Right lobe of liver (tissue), 6 donors: Measurements from ENCODE around the gene LRRTM4. TPM values are rescaled to one million over a fixed set of nuclear protein-coding genes. Genes with fewer than 3 reads are reported as not detected.
A peak's percentile ranks its signal among the peaks of the same experiment; 100 is the strongest.

Experiments
- ATAC-seq, 4 donors: fragments of 200-7000 bp; cut with Tn5 transposase; one replicate each; pipeline ENCODE4 v1.9.1; 2020; ENCODE audit warnings: mild to moderate bottlenecking in 4 of 4, moderate library complexity in 4 of 4
- DNase-seq, 3 donors: peaks; one replicate each; pipeline ENCODE4 v3.0.0-alpha.2; 2020
- H3K27ac ChIP-seq, 3 donors: fragments of 200-600 bp; one replicate each; pipeline ENCODE4 v1.8.0; 2022
- H3K27me3 ChIP-seq, 2 donors: fragments of 200-600 bp; one replicate each; pipeline ENCODE4 v1.8.0; 2022
- H3K36me3 ChIP-seq, 4 donors: fragments of 200-600 bp; sonication (generic) in 1 of 4; one replicate each; pipeline versions ENCODE4 v1.5.1 to v1.8.0; 2017 to 2022; ENCODE audit warnings: control low read depth in 1 of 4
- H3K4me1 ChIP-seq, 4 donors: fragments of 200-600 bp; sonication (generic) in 1 of 4; one replicate each; pipeline versions ENCODE4 v1.5.1 to v1.8.0; 2017 to 2022; ENCODE audit warnings: control low read depth in 1 of 4
- H3K4me3 ChIP-seq, 3 donors: fragments of 200-600 bp; one replicate each; pipeline ENCODE4 v1.8.0; 2022
- H3K9me3 ChIP-seq, 4 donors: fragments of 200-600 bp; sonication (generic) in 1 of 4; one replicate each; pipeline versions ENCODE4 v1.5.1 to v1.8.0; 2017 to 2022; ENCODE audit warnings: control low read depth in 1 of 4
- POLR2A ChIP-seq: fragments of 450-650 bp; IDR thresholded peaks from one replicate; pipeline ENCODE4 v1.6.1; 2017; ENCODE audit warnings: antibody characterized with exemption, mild to moderate bottlenecking
- WGBS: methylation state at CpG from one replicate; pipeline ENCODE4 v1.1.6; 2018; ENCODE audit warnings: low coverage, low lambda C conversion rate; ENCODE audit not compliant: insufficient coverage; ENCODE audit errors: missing lambda C conversion rate; 5-methylcytosine and 5-hydroxymethylcytosine counted together
- intact Hi-C, 2 donors: fragments of 100-400 bp; cut with DNase I; formaldehyde crosslinking; loops; one replicate each; pipeline versions ENCODE4 v1.11.2 to v1.14.1; 2022
- total RNA-seq, 6 experiments: library from RNA; depleted of rRNA in 2 of 6; stranded (reverse); fragments of >200 nt in 2 of 6; fragmentation: NEBNext Ultra II Directional in 3 of 6; extraction: Animal tissue kit (Norgen Biotek cat#: 25700) in 3 of 6; gene quantifications; one replicate each; pipeline versions ENCODE4 v1.1.0 to v1.2.4, GENCODE V29; 2016 to 2023
- TF ChIP-seq, protein P1 (sequence below), 4 donors: fragments of 200-600 bp in 3 of 4; fragments of 450-650 bp in 1 of 4; IDR thresholded peaks; one replicate each; pipeline versions ENCODE4 v1.5.1 to v1.8.0; 2016 to 2022; ENCODE audit warnings: antibody characterized with exemption in 4 of 4, mild to moderate bottlenecking in 2 of 4
- donor health status: DM: no; HTN: yes; CAD: no.
- donor health status: DM: no; HTN: no; CAD: no.
- donor health status: DM: no; HTN: no; CAD: no.
- donor health status: DM: no; HTN: yes; CAD: no.
- donor health status: DM: no; HTN: yes; CAD: no.

LRRTM4 gene
- total RNA-seq, 6 experiments from 2014 or later, result 0.09 to 0.10 (median 0.09) TPM; not detected in 3

DNA sequence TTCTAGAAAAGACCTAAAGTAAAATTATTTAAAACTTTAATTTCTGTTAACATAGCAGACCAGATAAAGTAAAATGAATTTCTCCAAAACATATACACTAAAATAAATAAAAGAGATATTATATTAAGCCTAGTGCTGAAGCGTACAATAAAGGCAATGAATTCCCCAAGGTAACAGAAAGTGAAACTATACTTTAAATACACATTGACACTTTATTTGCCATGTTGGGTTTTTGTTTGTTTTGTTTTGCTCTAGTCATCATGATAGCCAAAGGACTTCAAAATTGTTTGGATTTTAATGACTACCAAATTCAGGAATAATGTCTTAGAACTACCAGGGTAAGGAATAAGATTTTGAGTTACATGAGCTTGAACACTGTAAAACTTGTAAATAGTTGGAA lies 413.3 kb downstream of the LRRTM4 start:
- ATAC-seq (peak; percentile 46 to 90 (median 68)), DNase-seq (no peak)
- WGBS, result 48% methylated on average over 1 of the region's 1 CpG
- TF ChIP-seq POLR2A, result no peak
- TF ChIP-seq, protein P1, sequence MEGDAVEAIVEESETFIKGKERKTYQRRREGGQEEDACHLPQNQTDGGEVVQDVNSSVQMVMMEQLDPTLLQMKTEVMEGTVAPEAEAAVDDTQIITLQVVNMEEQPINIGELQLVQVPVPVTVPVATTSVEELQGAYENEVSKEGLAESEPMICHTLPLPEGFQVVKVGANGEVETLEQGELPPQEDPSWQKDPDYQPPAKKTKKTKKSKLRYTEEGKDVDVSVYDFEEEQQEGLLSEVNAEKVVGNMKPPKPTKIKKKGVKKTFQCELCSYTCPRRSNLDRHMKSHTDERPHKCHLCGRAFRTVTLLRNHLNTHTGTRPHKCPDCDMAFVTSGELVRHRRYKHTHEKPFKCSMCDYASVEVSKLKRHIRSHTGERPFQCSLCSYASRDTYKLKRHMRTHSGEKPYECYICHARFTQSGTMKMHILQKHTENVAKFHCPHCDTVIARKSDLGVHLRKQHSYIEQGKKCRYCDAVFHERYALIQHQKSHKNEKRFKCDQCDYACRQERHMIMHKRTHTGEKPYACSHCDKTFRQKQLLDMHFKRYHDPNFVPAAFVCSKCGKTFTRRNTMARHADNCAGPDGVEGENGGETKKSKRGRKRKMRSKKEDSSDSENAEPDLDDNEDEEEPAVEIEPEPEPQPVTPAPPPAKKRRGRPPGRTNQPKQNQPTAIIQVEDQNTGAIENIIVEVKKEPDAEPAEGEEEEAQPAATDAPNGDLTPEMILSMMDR (IDR thresholded peaks at IDR 0.05), result no peak
- intact Hi-C loops, result no loop called here
- no peaks in the 10 kb centered on the region for H3K4me1 ChIP-seq
- peak overlapping the region in 1 of 3 donors; percentile 16 for H3K27ac ChIP-seq
- H3K36me3 ChIP-seq, result no peaks in the 10 kb centered on the region
- H3K4me3 ChIP-seq, result no peak overlapping the region
- H3K27me3 ChIP-seq, result no peaks in the 10 kb centered on the region
- no peaks in the 10 kb centered on the region for H3K9me3 ChIP-seq

DNA sequence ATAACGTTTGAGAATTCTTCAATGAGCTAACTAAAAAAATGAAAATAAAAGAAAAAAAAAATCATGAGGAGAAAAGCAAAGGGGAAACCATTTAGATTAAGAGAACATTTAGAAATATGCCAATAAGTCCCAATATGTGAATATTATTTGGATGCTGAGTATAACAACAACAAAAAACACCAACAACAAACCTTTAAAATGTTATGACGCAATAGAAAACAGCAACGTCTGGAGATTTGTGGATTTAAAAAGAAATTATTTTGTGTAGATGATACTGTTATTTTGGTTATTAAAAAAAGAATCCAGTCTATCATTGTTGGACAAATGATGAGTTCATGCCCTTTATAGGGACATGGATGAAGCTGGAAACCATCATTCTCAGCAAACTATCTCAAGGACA lies 417.2 kb downstream of the LRRTM4 start:
- no peaks in the 10 kb centered on the region for H3K4me1 ChIP-seq
- WGBS, result 57% methylated on average over 3 of the region's 3 CpGs
- H3K27ac ChIP-seq, result no peak overlapping the region
- ATAC-seq, result no peak
- DNase-seq, result no peak
- H3K36me3 ChIP-seq, result no peaks in the 10 kb centered on the region
- H3K27me3 ChIP-seq, result no peaks in the 10 kb centered on the region
- no peaks in the 10 kb centered on the region for H3K9me3 ChIP-seq
- H3K4me3 ChIP-seq, result no peak overlapping the region
- TF ChIP-seq, protein P1 (IDR thresholded peaks at IDR 0.05), result no peak
- TF ChIP-seq POLR2A, result no peak
- intact Hi-C loops, result no loop called here

DNA sequence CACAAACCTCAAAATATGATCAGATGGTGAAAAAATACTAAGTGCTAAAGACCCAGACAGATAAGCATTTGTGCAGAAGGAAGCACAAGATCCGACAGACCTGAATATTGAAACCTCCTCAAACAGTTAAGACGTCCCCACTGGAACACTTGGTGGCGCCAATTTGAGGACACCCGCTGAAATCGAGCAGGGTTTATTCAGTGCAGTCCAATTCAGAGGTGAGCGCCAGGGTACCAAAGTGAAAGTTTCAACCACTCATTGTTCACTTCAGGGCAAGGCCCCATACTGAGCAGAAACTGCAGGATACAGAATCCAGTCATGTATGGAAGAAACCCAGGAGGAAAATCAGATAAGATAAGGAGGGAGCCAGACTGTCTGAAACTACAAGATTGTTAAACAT lies 417.6 kb downstream of the LRRTM4 start:
- DNase-seq (no peak), ATAC-seq (no peak)
- intact Hi-C loops, result no loop called here
- Histone ChIP-seq H3K27me3 (no peaks in the 10 kb centered on the region), H3K4me1 (no peaks in the 10 kb centered on the region), H3K27ac (no peak overlapping the region), H3K9me3 (no peaks in the 10 kb centered on the region), H3K4me3 (no peak overlapping the region), H3K36me3 (no peaks in the 10 kb centered on the region)
- TF ChIP-seq, protein P1 (IDR thresholded peaks at IDR 0.05), result no peak
- no peak for TF ChIP-seq POLR2A
- WGBS, result 58% methylated on average over 6 of the region's 6 CpGs

DNA sequence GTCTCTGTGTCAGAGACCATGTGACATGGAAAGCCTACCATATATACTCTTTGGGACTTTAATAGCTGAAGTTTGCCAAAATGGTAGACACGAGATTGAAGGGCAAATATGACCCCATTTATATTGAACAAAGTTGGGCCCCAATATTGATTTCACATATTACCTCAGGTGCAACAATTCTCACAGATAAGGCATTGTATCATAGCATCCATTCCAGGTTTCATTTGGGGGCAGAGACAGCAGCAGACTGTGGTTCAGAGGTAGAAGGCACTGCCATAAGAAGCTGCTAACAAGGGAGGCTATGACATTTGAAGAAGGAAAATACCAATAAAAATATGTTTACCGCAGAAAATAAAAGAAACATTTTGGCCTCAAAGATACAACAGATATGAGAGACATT lies 419.2 kb downstream of the LRRTM4 start:
- no peak for ATAC-seq
- Histone ChIP-seq H3K27me3 (no peaks in the 10 kb centered on the region), H3K4me1 (no peaks in the 10 kb centered on the region), H3K4me3 (no peak overlapping the region), H3K36me3 (no peaks in the 10 kb centered on the region), H3K27ac (no peak overlapping the region), H3K9me3 (no peaks in the 10 kb centered on the region)
- DNase-seq, result no peak
- WGBS, result 43% methylated on average over 2 of the region's 2 CpGs
- TF ChIP-seq POLR2A, result no peak
- TF ChIP-seq, protein P1 (IDR thresholded peaks at IDR 0.05), result no peak
- intact Hi-C loops, result no loop called here
